A549 (cell line): Measurements from ENCODE around the gene BRICD5.

ENCODE experiments used
- BCL3 ChIP-seq: fragments of >200 bp; sonication (Bioruptor Twin); formaldehyde crosslinking; IDR thresholded peaks from 3 replicates; pipeline ENCODE4 v1.6.1; 2016
- CTCF ChIP-seq: fragments of >200 bp; sonication (Bioruptor Twin); formaldehyde crosslinking; IDR thresholded peaks from 3 replicates; pipeline ENCODE4 v1.5.1; 2016
- EP300 ChIP-seq, 2 experiments: fragments of >200 bp; sonication (Bioruptor Twin); formaldehyde crosslinking; IDR thresholded peaks; 2 replicates in 1 of 2; 3 replicates in 1 of 2; pipeline ENCODE4 v1.6.1; 2016 to 2017
- HOXA7 ChIP-seq: fragments of 250-450 bp; sonication (Bioruptor Pico); IDR thresholded peaks from 2 replicates; pipeline ENCODE4 v1.5.0; 2020; ENCODE audit warnings: mild to moderate bottlenecking, moderate library complexity
- POLR2A ChIP-seq: IDR thresholded peaks from 2 replicates; pipeline ENCODE4 v1.6.1; 2012; ENCODE audit warnings: mild to moderate bottlenecking, low read length
- RFX5 ChIP-seq: fragments of 450-650 bp; IDR thresholded peaks from 2 replicates; pipeline ENCODE4 v1.7.1; 2014; ENCODE audit warnings: antibody characterized with exemption, mild to moderate bottlenecking, moderate library complexity
- TP53 ChIP-seq: fragments of 250-450 bp; sonication (Bioruptor Pico); IDR thresholded peaks from 2 replicates; pipeline ENCODE4 v1.5.0; 2021; ENCODE audit warnings: mild to moderate bottlenecking, moderate library complexity
- ZFP36 ChIP-seq: fragments of 450-650 bp; IDR thresholded peaks from 2 replicates; pipeline ENCODE4 v1.6.1; 2014; ENCODE audit warnings: borderline replicate concordance; ENCODE audit not compliant: partially characterized antibody

- TF ChIP-seq HOXA7 (no peak), CTCF (no peak), RFX5 (no peak), EP300 (IDR thresholded peaks at IDR 0.05) (no peak), BCL3 (no peak), POLR2A (0 out of 2 replicates have a peak, but pooled peaks have one; percentile 4), TP53 (CRISPR knock-in tag) (no peak), ZFP36 (no peak)
Observed at GRCh38 chr16:2233872-2234812, 23.5 kb upstream of the BRICD5 start.
